ENCODE data around the gene POR. TPM values are rescaled to one million over a fixed set of nuclear protein-coding genes. Genes with fewer than 3 reads are reported as not detected.

POR gene
- total and polyA plus RNA-seq, 2 of the 8 experiments (the other 6 are each of a cell fraction or from before 2014, with no cell fraction given): 98.7 to 144 TPM

DNA sequence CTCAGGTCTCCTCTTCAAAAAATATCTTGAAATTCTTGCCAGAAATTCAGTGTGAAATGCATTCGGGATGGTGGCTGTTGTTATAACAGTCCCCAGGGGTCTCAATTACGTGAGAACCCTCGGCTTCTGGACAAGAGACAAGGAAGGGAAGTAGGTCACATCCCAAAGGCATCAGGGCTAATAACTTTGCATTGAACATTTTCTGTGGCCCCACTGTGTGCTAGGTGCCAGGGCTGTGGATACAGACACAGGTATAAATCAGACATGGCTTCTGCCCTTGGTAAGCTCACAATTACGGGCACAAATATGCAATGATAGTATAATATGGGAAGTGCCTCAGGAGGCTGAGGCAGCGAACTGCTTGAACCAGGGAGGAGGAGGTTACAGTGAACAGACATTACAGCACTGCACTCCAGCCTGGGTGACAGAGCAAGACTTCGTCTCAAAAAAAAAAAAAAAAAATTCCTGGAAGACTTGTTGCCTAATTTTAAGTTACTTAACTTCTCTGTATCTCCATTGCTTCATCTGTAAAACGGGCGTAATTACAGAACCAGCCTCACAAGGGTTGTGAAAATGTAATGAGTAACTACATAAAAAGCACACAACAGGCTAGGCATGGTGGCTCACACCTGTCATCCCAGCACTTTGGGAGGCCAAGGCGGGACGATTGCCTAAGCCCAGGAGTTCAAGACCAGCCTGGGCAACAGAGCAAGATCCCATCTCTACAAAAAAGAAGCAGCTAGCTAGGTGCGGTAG, 38.7 kb upstream of the POR start:
- H2AK5ac ChIP-seq (ENCODE audit: low read depth, low read length): no peak overlapping the region
- no peak overlapping the region for H4K8ac ChIP-seq (ENCODE audit: extremely low read depth, insufficient read depth, low read length)
- H3K9ac ChIP-seq (replicated peaks in 1 of 4; ENCODE audit: extremely low read depth in 1 of 4, low read depth in 3 of 4, low read length in 3 of 4): no peak overlapping the region
- CTCF ChIA-PET (ENCODE audit: partially characterized antibody): interaction anchor here (0.6 to 2.4 kb wide), 5 partner anchors 10 to 207 kb away, joined by 3 to 12 read pairs (median 5); no protein-coding TSS in a partner anchor
- peaks cover 5 to 11% (median 7%) of the 10 kb centered on the region in 4 experiments; a peak in 6 of 7 replicates for H3K4me1 ChIP-seq (replicated peaks in 1 of 4; ENCODE audit: control insufficient read depth in 3 of 4, insufficient read depth in 4 of 4, low read length in 3 of 4)
- no peak overlapping the region for H3K4me3 ChIP-seq (ENCODE audit: extremely low read depth in 1 of 4, insufficient read depth in 2 of 4, low read depth in 3 of 4, low read length in 4 of 4)
- peaks cover 0 to 15% of the 10 kb centered on the region in 2 experiments; a peak in 2 of 4 replicates for H3K79me2 ChIP-seq (ENCODE audit: control insufficient read depth in 1 of 2, insufficient read depth in 2 of 2, low read length in 2 of 2)
- H3K56ac ChIP-seq (replicated peaks; ENCODE audit: insufficient read length, low read depth, low read length): no peak overlapping the region
- peaks cover 0 to 5% (median 1%) of the 10 kb centered on the region in 4 experiments; a peak in 2 of 8 replicates for H3K36me3 ChIP-seq (ENCODE audit: control insufficient read depth in 2 of 4, insufficient read depth in 4 of 4, low read length in 3 of 4)
- H3K27ac ChIP-seq (ENCODE audit: low read depth, low read length): no peak overlapping the region
- DNase-seq (ENCODE audit: low read depth in 1 of 2, low spot score in 2 of 2) (no peak), FAIRE-seq (no peak)
- no peak overlapping the region for H3K4me2 ChIP-seq (ENCODE audit: insufficient read depth in 1 of 2, low read depth in 2 of 2, low read length in 2 of 2)
- 86% methylated on average over 11 of the region's 11 CpGs; no CpG with 5 or more reads in 1 of the 2 experiments for WGBS, 2 experiments (ENCODE audit: extremely low coverage in 1 of 2, insufficient coverage in 1 of 2, insufficient read length in 1 of 2, insufficient replicate concordance in 2 of 2, low coverage in 1 of 2, low lambda C conversion rate in 2 of 2, missing lambda C conversion rate in 1 of 2)
- no peak overlapping the region for H3K14ac ChIP-seq (ENCODE audit: insufficient read length)
- H2BK5ac ChIP-seq (ENCODE audit: low read depth, low read length): no peak overlapping the region
- TF ChIP-seq RAD21 (IDR thresholded peaks at IDR 0.05 in 1 of 2, conservative IDR thresholded peaks at IDR 0.05 in 1 of 2; ENCODE audit: low read depth in 2 of 2, low read length in 2 of 2): no peak
- peak; percentile 53; the same call in 1 of the 2 replicates for TF ChIP-seq KDM1A (IDR thresholded peaks at IDR 0.05; ENCODE audit: borderline replicate concordance, low read length)
- H2BK15ac ChIP-seq (ENCODE audit: low read length): no peak overlapping the region
- H4K5ac ChIP-seq (ENCODE audit: insufficient read length, low read depth, low read length): no peak overlapping the region
- 0 out of 2 replicates have a peak overlapping the region, but pooled peaks have one; percentile 35 for H2BK12ac ChIP-seq (ENCODE audit: low read depth, low read length)
- H3K79me1 ChIP-seq (ENCODE audit: low read depth, low read length): no peaks in the 10 kb centered on the region; the same call in 1 of the 2 replicates
- H4K91ac ChIP-seq (replicated peaks; ENCODE audit: insufficient read length, low read length): no peak overlapping the region
- no peaks in the 10 kb centered on the region for H3K9me3 ChIP-seq (ENCODE audit: insufficient read depth in 2 of 2, low read depth in 1 of 2, low read length in 1 of 2)
- no peak overlapping the region for H2AFZ ChIP-seq (ENCODE audit: low read length)
- H3K27me3 ChIP-seq (replicated peaks in 1 of 4; ENCODE audit: control insufficient read depth in 3 of 4, extremely low read depth in 1 of 4, insufficient read depth in 3 of 4, low read length in 3 of 4): peaks cover 0 to 8% (median under 1%) of the 10 kb centered on the region in 4 experiments; a peak in 1 of 7 replicates
- peaks cover 11% of the 10 kb centered on the region for H3K23me2 ChIP-seq (ENCODE audit: low read depth, low read length)
- no peak overlapping the region for H2BK20ac ChIP-seq (ENCODE audit: low read length)
- peaks cover 3 to 6% of the 10 kb centered on the region in 2 experiments for H4K20me1 ChIP-seq (replicated peaks in 1 of 2; ENCODE audit: control insufficient read depth in 1 of 2, insufficient read depth in 2 of 2, low read length in 2 of 2)
- POLR2A ChIA-PET (ENCODE audit: partially characterized antibody): interaction anchor here (0.6 to 1.0 kb wide), 3 partner anchors 9 to 118 kb away, joined by 3 to 4 read pairs (median 3); no protein-coding TSS in a partner anchor
- H2BK120ac ChIP-seq (replicated peaks; ENCODE audit: low read depth, low read length): no peak overlapping the region
- H3K4ac ChIP-seq (replicated peaks; ENCODE audit: insufficient read length, low read depth, low read length): no peak overlapping the region
- no peak overlapping the region for H3K18ac ChIP-seq (ENCODE audit: extremely low read depth, low read length)
- no peak overlapping the region for H3K23ac ChIP-seq (ENCODE audit: insufficient read length)
